Activated T-helper 1 cell treated with anti-CD3 and anti-CD28 coated beads, Interleukin-12 subunit alpha, Interleukin-12 subunit beta, Interleukin-2, Interleukin-4 antibody, amounts not matched to agents 30 ng/mL and 10 ng/mL and 1 ng/mL, durations not matched to agents 14 hours and 24 hours and 36 hours (primary cell): ENCODE measurements around the gene CADPS2. TPM values are rescaled to one million over a fixed set of nuclear protein-coding genes. Genes with fewer than 3 reads are reported as not detected.

ENCODE experiments used
- DNase-seq: peaks from one replicate; pipeline ENCODE4 v3.0.0; 2021; ENCODE audit warnings: low spot score
- H3K27ac Mint-ChIP-seq: one replicate; pipeline ENCODE4 v1.8.0; 2021; ENCODE audit warnings: mild to moderate bottlenecking, mixed read lengths
- H3K27me3 Mint-ChIP-seq: one replicate; pipeline ENCODE4 v1.8.0; 2022; ENCODE audit warnings: mild to moderate bottlenecking, moderate library complexity, mixed read lengths; ENCODE audit not compliant: insufficient read depth
- H3K36me3 Mint-ChIP-seq: one replicate; pipeline ENCODE4 v1.8.0; 2021; ENCODE audit warnings: low read depth, mixed read lengths
- H3K4me1 Mint-ChIP-seq: one replicate; pipeline ENCODE4 v1.8.0; 2021; ENCODE audit warnings: low read depth, mixed read lengths
- H3K4me3 Mint-ChIP-seq: one replicate; pipeline ENCODE4 v1.8.0; 2021; ENCODE audit warnings: mild to moderate bottlenecking, moderate library complexity, mixed read lengths
- H3K9me3 Mint-ChIP-seq: one replicate; pipeline ENCODE4 v1.8.0; 2021; ENCODE audit warnings: mixed read lengths
- intact Hi-C: fragments of 100-400 bp; cut with micrococcal nuclease; formaldehyde crosslinking; loops from one replicate; pipeline ENCODE4 v1.15.1; 2024
- total RNA-seq: library from RNA; stranded (reverse); gene quantifications from 2 replicates; pipeline ENCODE4 v1.2.3, GENCODE V29; 2022

CADPS2 gene
- total RNA-seq, 1 donor from 2014 or later = not detected

- Mint-ChIP-seq H3K4me3 (no peak overlapping the region), H3K27me3 (no peaks in the 10 kb centered on the region), H3K4me1 (no peaks in the 10 kb centered on the region), H3K36me3 (no peaks in the 10 kb centered on the region), H3K27ac (no peak overlapping the region), H3K9me3 (no peaks in the 10 kb centered on the region)
- DNase-seq = no peak
- intact Hi-C loops = no loop called here
Measured at GRCh38 chr7:122438492-122438891, 447.8 kb downstream of the CADPS2 start.

- no peaks in the 10 kb centered on the region for H3K4me1 Mint-ChIP-seq
- no peaks in the 10 kb centered on the region for H3K9me3 Mint-ChIP-seq
- intact Hi-C loops = no loop called here
- no peaks in the 10 kb centered on the region for H3K27me3 Mint-ChIP-seq
- H3K4me3 Mint-ChIP-seq = no peak overlapping the region
- DNase-seq = no peak
- no peak overlapping the region for H3K27ac Mint-ChIP-seq
- H3K36me3 Mint-ChIP-seq = no peaks in the 10 kb centered on the region
Measured at GRCh38 chr7:122438006-122438405, 448.3 kb downstream of the CADPS2 start.

- no peak overlapping the region for H3K27ac Mint-ChIP-seq
- no peak overlapping the region for H3K4me3 Mint-ChIP-seq
- H3K4me1 Mint-ChIP-seq = no peaks in the 10 kb centered on the region
- intact Hi-C loops = no loop called here
- no peaks in the 10 kb centered on the region for H3K9me3 Mint-ChIP-seq
- no peaks in the 10 kb centered on the region for H3K27me3 Mint-ChIP-seq
- DNase-seq = no peak
- H3K36me3 Mint-ChIP-seq = no peaks in the 10 kb centered on the region
Measured at GRCh38 chr7:122433765-122434164, 452.5 kb downstream of the CADPS2 start.

GRCh38 chr7:122430710-122431109 lies 455.6 kb downstream of the CADPS2 start:
- no peaks in the 10 kb centered on the region for H3K27me3 Mint-ChIP-seq
- H3K27ac Mint-ChIP-seq = no peak overlapping the region
- no peak overlapping the region for H3K4me3 Mint-ChIP-seq
- H3K4me1 Mint-ChIP-seq = no peaks in the 10 kb centered on the region
- DNase-seq = no peak
- H3K36me3 Mint-ChIP-seq = no peaks in the 10 kb centered on the region
- intact Hi-C loops = no loop called here
- no peaks in the 10 kb centered on the region for H3K9me3 Mint-ChIP-seq

GRCh38 chr7:122429926-122430325 lies 456.3 kb downstream of the CADPS2 start:
- no peaks in the 10 kb centered on the region for H3K36me3 Mint-ChIP-seq
- H3K27ac Mint-ChIP-seq = no peak overlapping the region
- no peaks in the 10 kb centered on the region for H3K4me1 Mint-ChIP-seq
- H3K4me3 Mint-ChIP-seq = no peak overlapping the region
- DNase-seq = no peak
- H3K9me3 Mint-ChIP-seq = no peaks in the 10 kb centered on the region
- no peaks in the 10 kb centered on the region for H3K27me3 Mint-ChIP-seq
- intact Hi-C loops = no loop called here

GRCh38 chr7:122425731-122426130 lies 460.5 kb downstream of the CADPS2 start:
- Mint-ChIP-seq H3K27me3 (no peaks in the 10 kb centered on the region), H3K36me3 (no peaks in the 10 kb centered on the region), H3K4me1 (no peaks in the 10 kb centered on the region), H3K9me3 (no peaks in the 10 kb centered on the region), H3K4me3 (no peak overlapping the region), H3K27ac (no peak overlapping the region)
- intact Hi-C loops = no loop called here
- DNase-seq = no peak

GRCh38 chr7:122423591-122423990 lies 462.7 kb downstream of the CADPS2 start:
- H3K27ac Mint-ChIP-seq = no peak overlapping the region
- no peak for DNase-seq
- H3K4me1 Mint-ChIP-seq = no peaks in the 10 kb centered on the region
- intact Hi-C loops = no loop called here
- no peaks in the 10 kb centered on the region for H3K27me3 Mint-ChIP-seq
- H3K9me3 Mint-ChIP-seq = no peaks in the 10 kb centered on the region
- no peak overlapping the region for H3K4me3 Mint-ChIP-seq
- H3K36me3 Mint-ChIP-seq = no peaks in the 10 kb centered on the region

- H3K27ac Mint-ChIP-seq = no peak overlapping the region
- no peaks in the 10 kb centered on the region for H3K4me1 Mint-ChIP-seq
- no peak for DNase-seq
- no peaks in the 10 kb centered on the region for H3K9me3 Mint-ChIP-seq
- no peak overlapping the region for H3K4me3 Mint-ChIP-seq
- intact Hi-C loops = no loop called here
- H3K27me3 Mint-ChIP-seq = no peaks in the 10 kb centered on the region
- H3K36me3 Mint-ChIP-seq = no peaks in the 10 kb centered on the region
Measured at GRCh38 chr7:122416336-122416735, 469.9 kb downstream of the CADPS2 start.

- H3K9me3 Mint-ChIP-seq = no peaks in the 10 kb centered on the region
- no peak overlapping the region for H3K4me3 Mint-ChIP-seq
- no peaks in the 10 kb centered on the region for H3K4me1 Mint-ChIP-seq
- no peaks in the 10 kb centered on the region for H3K27me3 Mint-ChIP-seq
- no peak overlapping the region for H3K27ac Mint-ChIP-seq
- intact Hi-C loops = no loop called here
- no peaks in the 10 kb centered on the region for H3K36me3 Mint-ChIP-seq
- no peak for DNase-seq
Measured at GRCh38 chr7:122415510-122415909, 470.8 kb downstream of the CADPS2 start.

GRCh38 chr7:122413339-122413738 lies 472.9 kb downstream of the CADPS2 start:
- DNase-seq = no peak
- intact Hi-C loops = no loop called here
- no peaks in the 10 kb centered on the region for H3K9me3 Mint-ChIP-seq
- no peak overlapping the region for H3K27ac Mint-ChIP-seq
- H3K4me1 Mint-ChIP-seq = no peaks in the 10 kb centered on the region
- no peak overlapping the region for H3K4me3 Mint-ChIP-seq
- no peaks in the 10 kb centered on the region for H3K36me3 Mint-ChIP-seq
- H3K27me3 Mint-ChIP-seq = no peaks in the 10 kb centered on the region

GRCh38 chr7:122412883-122413282 lies 473.4 kb downstream of the CADPS2 start:
- no peaks in the 10 kb centered on the region for H3K27me3 Mint-ChIP-seq
- H3K4me3 Mint-ChIP-seq = no peak overlapping the region
- H3K36me3 Mint-ChIP-seq = no peaks in the 10 kb centered on the region
- intact Hi-C loops = no loop called here
- no peaks in the 10 kb centered on the region for H3K4me1 Mint-ChIP-seq
- no peak overlapping the region for H3K27ac Mint-ChIP-seq
- H3K9me3 Mint-ChIP-seq = no peaks in the 10 kb centered on the region
- DNase-seq = no peak

- H3K36me3 Mint-ChIP-seq = no peaks in the 10 kb centered on the region
- H3K27me3 Mint-ChIP-seq = no peaks in the 10 kb centered on the region
- H3K4me1 Mint-ChIP-seq = no peaks in the 10 kb centered on the region
- no peak overlapping the region for H3K4me3 Mint-ChIP-seq
- no peaks in the 10 kb centered on the region for H3K9me3 Mint-ChIP-seq
- intact Hi-C loops = no loop called here
- no peak for DNase-seq
- no peak overlapping the region for H3K27ac Mint-ChIP-seq
Measured at GRCh38 chr7:122412441-122412840, 473.8 kb downstream of the CADPS2 start.

GRCh38 chr7:122407195-122407594 lies 479.1 kb downstream of the CADPS2 start:
- H3K9me3 Mint-ChIP-seq = no peaks in the 10 kb centered on the region
- no peaks in the 10 kb centered on the region for H3K4me1 Mint-ChIP-seq
- no peak overlapping the region for H3K4me3 Mint-ChIP-seq
- no peaks in the 10 kb centered on the region for H3K36me3 Mint-ChIP-seq
- H3K27me3 Mint-ChIP-seq = no peaks in the 10 kb centered on the region
- no peak overlapping the region for H3K27ac Mint-ChIP-seq
- intact Hi-C loops = no loop called here
- DNase-seq = no peak

GRCh38 chr7:122403113-122403512 lies 483.1 kb downstream of the CADPS2 start:
- DNase-seq = no peak
- H3K27me3 Mint-ChIP-seq = no peaks in the 10 kb centered on the region
- no peak overlapping the region for H3K4me3 Mint-ChIP-seq

More at GRCh38 chr7:122403113-122403512, 483.1 kb downstream of the CADPS2 start:
- Mint-ChIP-seq H3K9me3 (no peaks in the 10 kb centered on the region), H3K4me1 (no peaks in the 10 kb centered on the region), H3K27ac (no peak overlapping the region), H3K36me3 (no peaks in the 10 kb centered on the region)
- intact Hi-C loops = no loop called here
